ENCODE results near the gene AGBL4. TPM values are rescaled to one million over a fixed set of nuclear protein-coding genes. Genes with fewer than 3 reads are reported as not detected.

Gene AGBL4
- total and polyA plus RNA-seq, 9 of the 15 experiments (the other 6 are each of a cell fraction or from before 2014, with no cell fraction given), result 0.11 TPM; not detected in 7

DNA sequence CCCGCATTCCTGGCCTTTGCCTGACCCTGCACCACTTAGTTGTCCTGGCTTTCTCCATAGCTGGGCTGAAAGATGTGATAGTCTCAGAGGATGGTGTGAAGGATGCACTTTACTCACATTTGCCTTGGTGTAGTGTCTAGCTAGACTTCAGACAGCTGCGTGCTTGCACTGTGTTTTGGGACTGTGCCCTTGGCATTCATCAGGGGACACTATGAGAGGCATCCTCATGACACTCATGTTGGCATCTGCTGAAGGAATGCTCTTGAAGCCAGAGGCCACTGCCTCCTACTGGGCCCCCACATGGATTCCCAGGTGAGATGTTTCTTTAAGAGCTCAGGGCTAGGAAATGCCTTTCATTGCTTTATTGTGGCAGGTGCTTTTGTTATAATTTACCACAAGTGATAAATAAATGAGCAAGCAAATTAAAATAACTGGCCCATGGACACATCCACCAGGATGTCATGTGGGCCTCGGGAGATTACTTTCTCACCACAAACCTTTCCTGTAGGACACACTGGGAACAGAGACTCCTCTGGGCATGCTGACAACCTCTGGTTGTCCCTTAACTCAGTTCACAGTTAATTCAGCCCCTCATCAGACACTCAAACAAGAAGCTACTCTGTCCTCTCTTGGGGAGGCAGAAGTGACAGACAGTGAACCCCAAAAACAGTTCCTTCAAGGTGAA is 1452.3 kb downstream of the AGBL4 start:
- ATAC-seq (no peak), DNase-seq (ENCODE audit: extremely low read depth in 1 of 4, low spot score in 3 of 4) (no peak), FAIRE-seq (no peak)
- intact Hi-C loops (cut with micrococcal nuclease) (loop anchor here (5.0 kb wide), 1 partner anchor 1761 kb away; no protein-coding TSS in a partner anchor), in situ Hi-C loops (cut with MboI) (no loop called here)
- Histone ChIP-seq H3K27ac (ENCODE audit: extremely low read depth, low read depth, low read length) (no peak overlapping the region), H3K36me3 (ENCODE audit: control insufficient read depth, insufficient read depth, low read length) (no peaks in the 10 kb centered on the region), H3K4me3 (no peak overlapping the region), H3K9ac (ENCODE audit: insufficient read depth in 1 of 2, low read depth in 2 of 2, low read length in 2 of 2) (no peak overlapping the region), H3K4me2 (ENCODE audit: insufficient read depth, low read length) (no peak overlapping the region), H3K79me2 (ENCODE audit: control insufficient read depth, insufficient read depth, low read length) (no peaks in the 10 kb centered on the region), H3K9me1 (ENCODE audit: control insufficient read depth, insufficient read depth, low read length) (no peaks in the 10 kb centered on the region), H3K4me1 (replicated peaks in 1 of 2; ENCODE audit: control insufficient read depth in 2 of 2, insufficient read depth in 2 of 2, low read length in 2 of 2) (no peaks in the 10 kb centered on the region), H4K20me1 (replicated peaks; ENCODE audit: control insufficient read depth, insufficient read depth, low read length) (no peaks in the 10 kb centered on the region), H3K27me3 (ENCODE audit: control insufficient read depth in 2 of 2, insufficient read depth in 2 of 2, low read length in 2 of 2) (no peaks in the 10 kb centered on the region), H2AFZ (ENCODE audit: low read depth, low read length) (no peak overlapping the region), H3K9me3 (replicated peaks; ENCODE audit: control insufficient read depth, insufficient read depth, low read depth, low read length) (no peaks in the 10 kb centered on the region)
- BruUV-seq (replicated peaks), result no TSS peak
- TF ChIP-seq PHF20 (IDR thresholded peaks at IDR 0.05; ENCODE audit: partially characterized antibody), result no peak
- TF ChIP-seq ZNF589 (CRISPR knock-in tag; IDR thresholded peaks at IDR 0.05; ENCODE audit: low read depth), result no peak
- TF ChIP-seq SRSF9 (IDR thresholded peaks at IDR 0.05; ENCODE audit: borderline replicate concordance, low read depth, low read length), result no peak
- TF ChIP-seq HDGF (IDR thresholded peaks at IDR 0.05), result no peak
- TF ChIP-seq NR2C1 (IDR thresholded peaks at IDR 0.05), result no peak
- TF ChIP-seq NR2C1 (tag; IDR thresholded peaks at IDR 0.05), result no peak
- no peak for TF ChIP-seq ERF (CRISPR knock-in tag; IDR thresholded peaks at IDR 0.05)
- no peak for TF ChIP-seq NBN (IDR thresholded peaks at IDR 0.05; ENCODE audit: low read depth)
- TF ChIP-seq ZNF224 (CRISPR knock-in tag; IDR thresholded peaks at IDR 0.05), result no peak
- no peak for TF ChIP-seq MCM2 (IDR thresholded peaks at IDR 0.05; ENCODE audit: low read depth)
- TF ChIP-seq TRIM28 (IDR thresholded peaks at IDR 0.05), result no peak
- TF ChIP-seq BRD4 (IDR thresholded peaks at IDR 0.05), result no peak
- ChIA-PET POLR2A (no interaction called here), CTCF (ENCODE audit: low intra/inter-chr PET ratio) (no interaction called here)
- WGBS (ENCODE audit: insufficient coverage, low coverage, missing lambda C conversion rate), result 0% methylated on average over 3 of the region's 3 CpGs
